Esophagus (tissue), 2 donors: ENCODE data around the gene EPS15. TPM values are rescaled to one million over a fixed set of nuclear protein-coding genes. Genes with fewer than 3 reads are reported as not detected.
"Not testable (repeated sequence)": the region's sequence is repeated elsewhere in the genome, so short reads cannot be mapped to it uniquely, and the experiment has no call there.

ENCODE experiments used
- H3K27ac ChIP-seq, 2 donors: one replicate each; pipeline ENCODE4 v1.5.1; 2013; ENCODE audit warnings: low read depth in 2 of 2, mild to moderate bottlenecking in 2 of 2, inconsistent platforms in 1 of 2, low read length in 1 of 2, moderate library complexity in 1 of 2
- H3K27me3 ChIP-seq, 2 donors: one replicate each; pipeline ENCODE4 v1.6.1; 2013; ENCODE audit warnings: low read length in 2 of 2, control low read depth in 1 of 2, mild to moderate bottlenecking in 1 of 2; ENCODE audit not compliant: insufficient read depth in 2 of 2, control insufficient read depth in 1 of 2
- H3K36me3 ChIP-seq, 2 donors: one replicate each; pipeline ENCODE4 v1.6.1; 2013; ENCODE audit warnings: low read length in 1 of 2; ENCODE audit not compliant: control insufficient read depth in 2 of 2, insufficient read depth in 2 of 2
- H3K4me1 ChIP-seq, 2 donors: one replicate each; pipeline ENCODE4 v1.6.1; 2013; ENCODE audit warnings: low read length in 1 of 2; ENCODE audit not compliant: control insufficient read depth in 2 of 2, insufficient read depth in 2 of 2
- H3K4me3 ChIP-seq, 2 donors: one replicate each; pipeline ENCODE4 v1.5.1; 2013; ENCODE audit warnings: low read length in 2 of 2, mild to moderate bottlenecking in 2 of 2, low read depth in 1 of 2, moderate library complexity in 1 of 2
- H3K9me3 ChIP-seq, 2 donors: one replicate each; pipeline ENCODE4 v1.6.1; 2013; ENCODE audit warnings: mild to moderate bottlenecking in 2 of 2, low read depth in 1 of 2, low read length in 1 of 2, moderate library complexity in 1 of 2; ENCODE audit not compliant: control insufficient read depth in 2 of 2, insufficient read depth in 1 of 2
- WGBS, 2 donors: extraction: QIAGEN DNeasy Blood & Tissue Kit; methylation state at CpG; one replicate each; pipeline ENCODE4 v1.1.7; 2013; 5-methylcytosine and 5-hydroxymethylcytosine counted together
- polyA plus RNA-seq, 2 donors: library from polyadenylated mRNA; stranded (reverse); fragments of 200-250 nt; gene quantifications; one replicate each; pipeline ENCODE4 v1.2.3, GENCODE V29; 2013
- donor health status: healthy with polysubstance abuse.
- donor health status: Bipolar disorder and iron deficiency.

EPS15 gene
- polyA plus RNA-seq, 2 donors, result 10.8 to 14.4 TPM

- 93 to 94% methylated on average over 4 of the region's 4 CpGs for WGBS, 2 donors
- Histone ChIP-seq H3K36me3 (no peaks in the 10 kb centered on the region), H3K27ac (no peak overlapping the region), H3K4me1 (no peaks in the 10 kb centered on the region), H3K27me3 (no peaks in the 10 kb centered on the region), H3K4me3 (no peak overlapping the region), H3K9me3 (no peaks in the 10 kb centered on the region)
Observed at GRCh38 chr1:51454554-51454953, 64.5 kb downstream of the EPS15 start.

- H3K4me3 ChIP-seq, result no peak overlapping the region
- no peaks in the 10 kb centered on the region for H3K27me3 ChIP-seq
- no peaks in the 10 kb centered on the region for H3K9me3 ChIP-seq
- no peak overlapping the region for H3K27ac ChIP-seq
- no peaks in the 10 kb centered on the region for H3K36me3 ChIP-seq
- no peaks in the 10 kb centered on the region for H3K4me1 ChIP-seq
- 63 to 69% methylated on average over 2 of the region's 2 CpGs for WGBS, 2 donors
Observed at GRCh38 chr1:51453010-51453409, 66.1 kb downstream of the EPS15 start.

GRCh38 chr1:51448844-51449454 lies 70.1 kb downstream of the EPS15 start:
- WGBS, 2 donors, result 95 to 100% methylated on average over 1 of the region's 1 CpG

GRCh38 chr1:51445351-51446090 lies 73.5 kb downstream of the EPS15 start:
- Histone ChIP-seq H3K27ac (no peak overlapping the region), H3K4me1 (no peaks in the 10 kb centered on the region), H3K27me3 (no peaks in the 10 kb centered on the region), H3K4me3 (no peak overlapping the region), H3K36me3 (no peaks in the 10 kb centered on the region), H3K9me3 (no peaks in the 10 kb centered on the region)
- WGBS, 2 donors, result 90 to 92% methylated on average over 2 of the region's 2 CpGs

More at GRCh38 chr1:51448844-51449454, 70.1 kb downstream of the EPS15 start:
- H3K9me3 ChIP-seq, H3K4me3 ChIP-seq, H3K27me3 ChIP-seq, H3K27ac ChIP-seq, H3K36me3 ChIP-seq, H3K4me1 ChIP-seq: not testable (repeated sequence)

GRCh38 chr1:51444534-51445192 lies 74.4 kb downstream of the EPS15 start:
- Histone ChIP-seq H3K9me3 (no peaks in the 10 kb centered on the region), H3K27me3 (no peaks in the 10 kb centered on the region), H3K27ac (no peak overlapping the region), H3K4me1 (no peaks in the 10 kb centered on the region), H3K4me3 (no peak overlapping the region), H3K36me3 (no peaks in the 10 kb centered on the region)
- WGBS, 2 donors, result 70 to 74% methylated on average over 3 of the region's 3 CpGs

GRCh38 chr1:51444096-51444495 lies 75.0 kb downstream of the EPS15 start:
- no peaks in the 10 kb centered on the region for H3K4me1 ChIP-seq
- no peaks in the 10 kb centered on the region for H3K36me3 ChIP-seq
- H3K4me3 ChIP-seq, result no peak overlapping the region
- H3K27ac ChIP-seq, result no peak overlapping the region
- WGBS, 2 donors, result 84 to 89% methylated on average over 1 of the region's 1 CpG
- H3K27me3 ChIP-seq, result no peaks in the 10 kb centered on the region
- no peaks in the 10 kb centered on the region for H3K9me3 ChIP-seq

GRCh38 chr1:51443555-51443954 lies 75.5 kb downstream of the EPS15 start:
- no peaks in the 10 kb centered on the region for H3K27me3 ChIP-seq
- H3K36me3 ChIP-seq, result no peaks in the 10 kb centered on the region
- no peaks in the 10 kb centered on the region for H3K4me1 ChIP-seq
- WGBS, 2 donors, result 98 to 99% methylated on average over 5 of the region's 5 CpGs
- no peak overlapping the region for H3K4me3 ChIP-seq
- no peak overlapping the region for H3K27ac ChIP-seq
- H3K9me3 ChIP-seq, result no peaks in the 10 kb centered on the region

GRCh38 chr1:51442616-51443015 lies 76.5 kb downstream of the EPS15 start:
- Histone ChIP-seq H3K9me3 (no peaks in the 10 kb centered on the region), H3K27me3 (no peaks in the 10 kb centered on the region), H3K36me3 (no peaks in the 10 kb centered on the region), H3K4me1 (no peaks in the 10 kb centered on the region), H3K27ac (no peak overlapping the region), H3K4me3 (no peak overlapping the region)
- 72 to 88% methylated on average over 1 of the region's 1 CpG for WGBS, 2 donors

- H3K36me3 ChIP-seq, result no peaks in the 10 kb centered on the region
- H3K27me3 ChIP-seq, result no peaks in the 10 kb centered on the region
- H3K27ac ChIP-seq, result no peak overlapping the region
- no peak overlapping the region for H3K4me3 ChIP-seq
- H3K4me1 ChIP-seq, result no peaks in the 10 kb centered on the region
- H3K9me3 ChIP-seq, result no peaks in the 10 kb centered on the region
Observed at GRCh38 chr1:51442198-51442597, 76.9 kb downstream of the EPS15 start.
